Activated CD8-positive, alpha-beta T cell treated with anti-CD3 and anti-CD28 coated beads, Interleukin-2, amount 10 ng/mL, durations not matched to agents 7 days and 5 days (primary cell): ENCODE data around the gene L3HYPDH. TPM values are rescaled to one million over a fixed set of nuclear protein-coding genes. Genes with fewer than 3 reads are reported as not detected.

Experiments used
- ATAC-seq: fragments of 150-1000 bp; cut with Tn5 transposase; one replicate; pipeline ENCODE4 v1.10.0; 2021; ENCODE audit warnings: moderate library complexity
- CTCF ChIA-PET: fragments of 350-600 bp; sonication (Branson Sonifier 250); formaldehyde crosslinking; loops from one replicate; lab custom pipeline; 2021; ENCODE audit warnings: antibody characterized with exemption; lab: Charles Lee
- POLR2A ChIA-PET: fragments of 350-600 bp; sonication (Branson Sonifier 250); formaldehyde crosslinking; loops from one replicate; lab custom pipeline; 2021; ENCODE audit warnings: antibody characterized with exemption; lab: Charles Lee
- DNase-seq: peaks from one replicate; pipeline ENCODE4 v3.0.0-alpha.2; 2020
- H3K27ac Mint-ChIP-seq: one replicate; pipeline ENCODE4 v1.8.0; 2021; ENCODE audit warnings: mild to moderate bottlenecking, mixed read lengths
- H3K27me3 Mint-ChIP-seq: one replicate; pipeline ENCODE4 v1.8.0; 2021; ENCODE audit warnings: low read depth, mixed read lengths
- H3K36me3 Mint-ChIP-seq: one replicate; pipeline ENCODE4 v1.8.0; 2021; ENCODE audit warnings: low read depth, mixed read lengths
- H3K4me1 Mint-ChIP-seq: one replicate; pipeline ENCODE4 v1.8.0; 2021; ENCODE audit warnings: low read depth, mixed read lengths
- H3K4me3 Mint-ChIP-seq: one replicate; pipeline ENCODE4 v1.8.0; 2021; ENCODE audit warnings: mild to moderate bottlenecking, mixed read lengths
- H3K9me3 Mint-ChIP-seq: one replicate; pipeline ENCODE4 v1.8.0; 2022; ENCODE audit warnings: mixed read lengths; ENCODE audit not compliant: insufficient read depth
- total RNA-seq, 2 experiments: library from RNA; stranded (reverse); gene quantifications; one replicate each; pipeline ENCODE4 v1.2.3, GENCODE V29; 2021

Gene L3HYPDH
- total RNA-seq, 2 experiments from 2014 or later, result 17.6 to 17.7 TPM

- no peaks in the 10 kb centered on the region for H3K9me3 Mint-ChIP-seq
- ATAC-seq (no peak), DNase-seq (no peak)
- peaks cover 15% of the 10 kb centered on the region for H3K4me1 Mint-ChIP-seq
- no peak overlapping the region for H3K4me3 Mint-ChIP-seq
- ChIA-PET CTCF (interaction anchor here (1.1 kb wide), 1 partner anchor 296 kb away, joined by 3 read pairs; no protein-coding TSS in a partner anchor), POLR2A (no interaction called here)
- H3K27me3 Mint-ChIP-seq, result peaks cover 9% of the 10 kb centered on the region
- no peaks in the 10 kb centered on the region for H3K36me3 Mint-ChIP-seq
- no peak overlapping the region for H3K27ac Mint-ChIP-seq
Measured at GRCh38 chr14:59424341-59425071, 59.7 kb downstream of the L3HYPDH start.

Other genes with a start within 250 kb of the L3HYPDH start
- gene GPR135, start 19.0 kb downstream of the L3HYPDH start, total RNA-seq, result 1 to 10 TPM; 1.5 to 1.8 TPM
- 10 to 100 TPM; 24.4 to 28.6 TPM for gene JKAMP, start 109 bp upstream of the L3HYPDH start, total RNA-seq
- gene CCDC175, start 92.4 kb upstream of the L3HYPDH start, total RNA-seq, result not detected